Natural killer cell (primary cell): ENCODE data around the gene CERS6. TPM values are rescaled to one million over a fixed set of nuclear protein-coding genes. Genes with fewer than 3 reads are reported as not detected.

Experiments used
- ATAC-seq, 3 donors: fragments of 150-1000 bp in 2 of 3; fragments of 200-7000 bp in 1 of 3; cut with Tn5 transposase; 1 replicate in 1 of 3; 2 replicates in 2 of 3; pipeline ENCODE4 v1.10.0; 2021; ENCODE audit warnings: mild to moderate bottlenecking in 2 of 3, moderate library complexity in 2 of 3
- DNase-seq, 2 donors: peaks; one replicate each; pipeline versions ENCODE4 v3.0.0 to v3.0.0-alpha.2; 2013 to 2021; ENCODE audit warnings: mixed read lengths in 1 of 2
- H3K27ac ChIP-seq: one replicate; pipeline ENCODE4 v1.5.1; 2013; ENCODE audit warnings: mild to moderate bottlenecking, low read length
- H3K27me3 ChIP-seq: one replicate; pipeline ENCODE4 v1.6.1; 2013; ENCODE audit warnings: low read length; ENCODE audit not compliant: control insufficient read depth, insufficient read depth
- H3K36me3 ChIP-seq: one replicate; pipeline ENCODE4 v1.6.1; 2013; ENCODE audit warnings: low read length; ENCODE audit not compliant: control insufficient read depth, insufficient read depth
- H3K4me1 ChIP-seq: one replicate; pipeline ENCODE4 v1.6.1; 2013; ENCODE audit warnings: low read length; ENCODE audit not compliant: control insufficient read depth, insufficient read depth
- H3K4me3 ChIP-seq: one replicate; pipeline ENCODE4 v1.5.1; 2013; ENCODE audit warnings: low read length
- H3K9me3 ChIP-seq: one replicate; pipeline ENCODE4 v1.6.1; 2013; ENCODE audit warnings: low read length; ENCODE audit not compliant: control insufficient read depth, insufficient read depth
- H3K27ac Mint-ChIP-seq, 2 donors: one replicate each; pipeline ENCODE4 v1.8.0; 2022; ENCODE audit warnings: mild to moderate bottlenecking in 2 of 2, mixed read lengths in 2 of 2, moderate library complexity in 1 of 2
- H3K27me3 Mint-ChIP-seq, 2 donors: one replicate each; pipeline ENCODE4 v1.8.0; 2022; ENCODE audit warnings: low read depth in 2 of 2, mixed read lengths in 2 of 2
- H3K36me3 Mint-ChIP-seq: one replicate; pipeline ENCODE4 v1.8.0; 2022; ENCODE audit warnings: mixed read lengths
- H3K4me1 Mint-ChIP-seq, 2 donors: one replicate each; pipeline ENCODE4 v1.8.0; 2022; ENCODE audit warnings: mixed read lengths in 2 of 2
- H3K4me3 Mint-ChIP-seq: one replicate; pipeline ENCODE4 v1.8.0; 2022; ENCODE audit warnings: mild to moderate bottlenecking, moderate library complexity, mixed read lengths
- H3K9me3 Mint-ChIP-seq, 2 donors: one replicate each; pipeline ENCODE4 v1.8.0; 2022; ENCODE audit warnings: mixed read lengths in 2 of 2
- CTCF ChIP-seq: fragments of 200-600 bp; IDR thresholded peaks from one replicate; pipeline ENCODE4 v1.8.0; 2022; ENCODE audit warnings: antibody characterized with exemption
- WGBS: methylation state at CpG from one replicate; pipeline ENCODE4 v1.1.7; 2013; ENCODE audit warnings: missing lambda C conversion rate; ENCODE audit not compliant: insufficient coverage; 5-methylcytosine and 5-hydroxymethylcytosine counted together
- intact Hi-C: fragments of 100-400 bp; cut with micrococcal nuclease; formaldehyde crosslinking; loops from one replicate; pipeline ENCODE4 v1.14.2; 2022
- total RNA-seq, 4 donors: library from RNA; stranded (reverse); fragments of 120-200 nt in 1 of 4; gene quantifications; one replicate each; pipeline versions ENCODE4 v1.2.3 to v1.2.4, GENCODE V29; 2013 to 2022

The CERS6 gene
- total RNA-seq, 3 donors from 2014 or later (not counting 1 experiment from before 2014, with no cell fraction given), result 9.1 to 13.5 (median 11.8) TPM

- Histone ChIP-seq H3K9me3 (no peaks in the 10 kb centered on the region), H3K27me3 (no peaks in the 10 kb centered on the region), H3K4me1 (peaks cover 23% of the 10 kb centered on the region), H3K36me3 (no peaks in the 10 kb centered on the region), H3K27ac (no peak overlapping the region), H3K4me3 (no peak overlapping the region)
- H3K36me3 Mint-ChIP-seq, result no peaks in the 10 kb centered on the region
- DNase-seq (no peak), ATAC-seq (no peak)
- H3K4me1 Mint-ChIP-seq, result peaks cover 28 to 32% of the 10 kb centered on the region in 2 donors
- no peak overlapping the region for H3K4me3 Mint-ChIP-seq
- 81% methylated on average over 3 of the region's 6 CpGs for WGBS
- intact Hi-C loops, result no loop called here
- peak overlapping the region; percentile 22 to 60 for H3K27ac Mint-ChIP-seq
- H3K27me3 Mint-ChIP-seq, result no peaks in the 10 kb centered on the region
- TF ChIP-seq CTCF, result no peak
- no peaks in the 10 kb centered on the region for H3K9me3 Mint-ChIP-seq
Measured at GRCh38 chr2:168749297-168749696, 293.2 kb downstream of the CERS6 start.

- Histone ChIP-seq H3K4me3 (no peak overlapping the region), H3K9me3 (no peaks in the 10 kb centered on the region), H3K36me3 (no peaks in the 10 kb centered on the region), H3K27ac (peak overlapping the region; percentile 46), H3K4me1 (peaks cover 23% of the 10 kb centered on the region), H3K27me3 (no peaks in the 10 kb centered on the region)
- Mint-ChIP-seq H3K27me3 (no peaks in the 10 kb centered on the region), H3K36me3 (no peaks in the 10 kb centered on the region), H3K4me1 (peaks cover 35 to 37% of the 10 kb centered on the region in 2 donors), H3K4me3 (peak overlapping the region; percentile 70), H3K27ac (peak overlapping the region; percentile 78 to 80), H3K9me3 (no peaks in the 10 kb centered on the region)
- intact Hi-C loops, result no loop called here
- no peak for TF ChIP-seq CTCF
- ATAC-seq (peak; percentile 78 to 97 (median 94)), DNase-seq (peak in 1 of 2 donors; percentile 78)
Measured at GRCh38 chr2:168751104-168751740, 295.1 kb downstream of the CERS6 start.

- H3K4me1 ChIP-seq, result peaks cover 34% of the 10 kb centered on the region
- Mint-ChIP-seq H3K27ac (peak overlapping the region; percentile 78 to 80), H3K4me1 (peaks cover 46 to 48% of the 10 kb centered on the region in 2 donors), H3K27me3 (no peaks in the 10 kb centered on the region), H3K9me3 (no peaks in the 10 kb centered on the region), H3K36me3 (no peaks in the 10 kb centered on the region), H3K4me3 (no peak overlapping the region)
- intact Hi-C loops, result no loop called here
- no peak overlapping the region for H3K4me3 ChIP-seq
- H3K27me3 ChIP-seq, result no peaks in the 10 kb centered on the region
- DNase-seq, result no peak
- no peak for TF ChIP-seq CTCF
- no peaks in the 10 kb centered on the region for H3K36me3 ChIP-seq
- peak overlapping the region; percentile 1 for H3K27ac ChIP-seq
- no peaks in the 10 kb centered on the region for H3K9me3 ChIP-seq
- 96% methylated on average over 8 of the region's 8 CpGs for WGBS
- ATAC-seq, result no peak
Measured at GRCh38 chr2:168752361-168752760, 296.3 kb downstream of the CERS6 start.

DNA sequence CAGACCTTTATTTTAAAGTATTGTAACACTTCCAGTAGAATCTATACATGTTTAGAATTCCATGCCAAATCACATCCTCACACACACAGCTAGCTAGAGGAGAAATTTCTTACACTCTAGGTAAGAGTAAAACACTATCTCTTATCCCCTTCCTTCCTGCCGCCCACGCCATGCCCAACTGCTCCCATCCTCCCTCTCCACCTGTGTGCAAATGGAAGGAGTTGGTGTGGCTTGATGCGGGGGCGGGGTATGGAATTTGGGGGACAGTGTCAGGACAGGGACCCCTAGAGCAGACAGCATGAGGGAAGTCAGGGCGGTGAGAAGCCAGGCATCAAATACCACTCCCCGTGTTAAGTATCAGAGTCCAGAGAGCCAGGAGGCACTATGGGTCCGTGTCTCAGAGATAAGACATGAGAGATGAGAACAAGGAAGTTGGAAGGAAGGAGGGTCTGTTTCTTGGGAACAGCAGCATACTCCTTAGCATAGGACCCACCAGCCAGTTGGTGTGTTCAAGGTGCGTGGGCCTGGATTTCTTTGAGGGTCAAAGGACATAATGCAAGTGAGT is 297.8 kb downstream of the CERS6 start:
- Mint-ChIP-seq H3K27me3 (no peaks in the 10 kb centered on the region), H3K9me3 (no peaks in the 10 kb centered on the region), H3K4me1 (peaks cover 60 to 63% of the 10 kb centered on the region in 2 donors), H3K27ac (peak overlapping the region; percentile 6 to 50), H3K36me3 (no peaks in the 10 kb centered on the region), H3K4me3 (no peak overlapping the region)
- Histone ChIP-seq H3K4me3 (no peak overlapping the region), H3K36me3 (no peaks in the 10 kb centered on the region), H3K9me3 (no peaks in the 10 kb centered on the region), H3K27ac (no peak overlapping the region), H3K27me3 (no peaks in the 10 kb centered on the region), H3K4me1 (peaks cover 38% of the 10 kb centered on the region)
- 100% methylated on average over 5 of the region's 8 CpGs for WGBS
- DNase-seq (no peak), ATAC-seq (no peak)
- intact Hi-C loops, result no loop called here
- no peak for TF ChIP-seq CTCF
